Umbilical cord (tissue), 2 donors: Measurements from ENCODE around the gene PAWR. TPM values are rescaled to one million over a fixed set of nuclear protein-coding genes. Genes with fewer than 3 reads are reported as not detected.
A peak's percentile ranks its signal among the peaks of the same experiment; 100 is the strongest.
"Not testable (repeated sequence)": the region's sequence is repeated elsewhere in the genome, so short reads cannot be mapped to it uniquely, and the experiment has no call there.

Experiments
- DNase-seq: peaks from one replicate; pipeline ENCODE4 v3.0.0-alpha.2; 2015; ENCODE audit warnings: low spot score
- total RNA-seq: library from RNA; depleted of rRNA; stranded (reverse); fragments of >200 nt; gene quantifications from one replicate; pipeline ENCODE4 v1.2.3, GENCODE V29; 2014; ENCODE audit warnings: low replicate concordance; ENCODE audit not compliant: insufficient read depth

The PAWR gene
- total RNA-seq, 1 donor from 2014 or later: 81.9 TPM

DNA sequence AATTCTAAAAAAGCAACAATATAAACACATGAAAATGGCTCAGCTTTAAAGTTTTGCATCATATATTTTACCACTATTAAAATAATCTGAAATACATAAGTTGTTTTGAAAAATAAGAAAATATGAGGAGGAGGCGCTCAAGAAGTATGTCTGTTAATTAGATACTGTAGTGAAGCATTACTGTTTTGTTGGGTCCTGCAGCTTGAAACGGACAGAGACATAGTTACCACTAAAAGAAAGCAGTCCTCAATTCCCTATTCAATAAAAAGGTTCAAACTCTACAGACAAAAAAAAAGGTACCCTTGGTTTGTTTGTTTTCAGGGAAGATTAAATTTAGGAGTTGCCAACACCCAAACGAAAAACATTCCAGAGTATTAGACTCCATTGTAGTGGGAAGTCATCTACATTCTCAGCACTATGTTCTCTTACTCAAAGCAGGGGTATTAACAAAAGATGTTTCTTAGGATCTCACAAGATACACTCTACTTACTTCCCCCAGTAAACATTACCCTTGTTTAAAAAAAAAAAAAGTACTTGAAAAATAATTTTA lies 3.0 kb downstream of the PAWR start:
- DNase-seq: no peak

GRCh38 chr12:79686171-79686570 lies 4.6 kb downstream of the PAWR start:
- no peak for DNase-seq

- no peak for DNase-seq
These were observed 5.7 kb downstream of the PAWR start for GRCh38 chr12:79685068-79685467.

- DNase-seq: not testable (repeated sequence)
These were observed 6.4 kb downstream of the PAWR start for GRCh38 chr12:79684338-79684737.

DNA sequence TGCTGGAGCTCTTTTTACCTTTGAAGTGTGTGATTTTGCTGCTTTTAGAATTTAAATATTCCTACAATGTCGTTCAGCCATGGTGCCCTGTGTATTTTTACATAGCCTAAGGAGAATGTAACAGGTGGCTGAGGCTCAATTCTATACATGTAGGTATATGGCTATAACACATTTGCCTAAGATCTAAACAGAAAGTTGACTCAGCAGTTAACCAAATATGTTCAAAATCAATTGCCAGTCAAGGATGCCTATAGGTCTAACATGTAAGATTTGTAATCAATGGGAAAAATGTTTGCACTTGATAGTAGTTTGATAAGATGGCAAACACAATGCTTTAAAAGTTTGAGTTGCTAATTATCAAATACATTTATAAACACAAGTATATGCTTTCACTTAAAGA lies 8.2 kb downstream of the PAWR start:
- DNase-seq: no peak

DNA sequence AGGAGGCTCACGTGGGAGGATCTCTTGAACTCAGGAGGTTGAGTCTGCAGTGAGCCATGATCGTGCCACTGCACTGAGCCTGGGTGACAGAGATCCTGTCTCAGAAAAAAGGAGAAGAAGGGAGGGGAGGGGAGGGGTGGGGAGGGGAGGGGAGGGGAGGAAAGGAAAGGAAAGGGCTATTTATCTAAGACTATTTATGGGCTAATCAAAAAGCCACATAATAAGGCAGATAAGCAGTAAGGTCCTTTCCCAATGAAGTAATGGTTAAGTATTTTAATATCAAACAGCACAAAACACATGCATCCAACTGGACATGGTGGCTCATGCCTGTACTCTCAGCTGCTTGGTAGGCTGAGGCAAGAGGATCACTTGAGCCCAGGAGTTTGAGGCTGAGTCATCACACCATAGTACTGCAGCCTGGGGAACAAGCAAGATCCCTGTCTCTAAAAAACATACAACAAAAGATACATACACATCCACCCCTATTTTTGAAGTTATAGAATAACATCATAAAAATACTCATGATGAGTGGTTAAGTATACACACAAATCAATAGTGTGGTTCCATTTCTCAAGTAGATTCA lies 9.7 kb downstream of the PAWR start:
- DNase-seq: no peak

GRCh38 chr12:79680051-79680450 lies 10.7 kb downstream of the PAWR start:
- DNase-seq: no peak

GRCh38 chr12:79678306-79678705 lies 12.5 kb downstream of the PAWR start:
- no peak for DNase-seq

DNA sequence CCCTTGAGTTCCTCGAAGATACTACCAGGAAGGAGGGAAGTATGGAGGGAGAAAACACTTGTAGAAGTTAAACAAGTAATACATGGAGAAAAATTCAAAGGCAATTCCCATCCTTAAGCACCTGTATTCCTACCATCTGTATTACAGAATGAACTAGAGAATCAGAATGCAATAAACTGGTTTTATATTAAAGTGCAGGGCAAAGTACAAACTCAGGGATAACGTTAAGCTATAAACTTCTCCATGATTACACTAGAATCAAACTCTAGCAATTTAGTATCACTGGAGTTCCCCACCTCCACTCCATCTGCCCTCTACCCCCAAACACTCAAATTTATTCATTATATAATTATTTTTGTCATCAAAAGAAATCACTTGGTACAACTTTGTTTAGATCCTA lies 13.1 kb downstream of the PAWR start:
- DNase-seq: no peak

GRCh38 chr12:79676579-79676978 lies 14.2 kb downstream of the PAWR start:
- DNase-seq: no peak

DNA sequence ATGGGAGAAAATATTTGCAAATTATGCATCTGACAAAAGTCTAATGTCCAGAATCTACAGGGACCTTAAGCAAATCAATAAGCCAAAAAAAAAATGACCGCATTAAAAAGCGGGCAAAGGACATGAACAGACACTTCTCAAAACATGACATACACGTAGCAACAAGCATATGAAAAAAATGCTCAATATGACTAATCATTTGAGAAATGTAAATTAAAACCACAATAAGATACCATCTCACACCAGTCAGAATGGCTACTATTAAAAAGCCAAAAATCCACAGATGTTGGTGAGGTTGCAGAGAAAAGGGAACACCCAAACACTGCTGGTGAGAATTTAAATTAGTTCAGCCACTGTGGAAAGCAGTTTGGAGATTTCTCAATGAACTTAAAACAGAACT lies 16.1 kb downstream of the PAWR start:
- no peak for DNase-seq

- DNase-seq: no peak
These were observed 17.4 kb downstream of the PAWR start for GRCh38 chr12:79673354-79673753.

DNA sequence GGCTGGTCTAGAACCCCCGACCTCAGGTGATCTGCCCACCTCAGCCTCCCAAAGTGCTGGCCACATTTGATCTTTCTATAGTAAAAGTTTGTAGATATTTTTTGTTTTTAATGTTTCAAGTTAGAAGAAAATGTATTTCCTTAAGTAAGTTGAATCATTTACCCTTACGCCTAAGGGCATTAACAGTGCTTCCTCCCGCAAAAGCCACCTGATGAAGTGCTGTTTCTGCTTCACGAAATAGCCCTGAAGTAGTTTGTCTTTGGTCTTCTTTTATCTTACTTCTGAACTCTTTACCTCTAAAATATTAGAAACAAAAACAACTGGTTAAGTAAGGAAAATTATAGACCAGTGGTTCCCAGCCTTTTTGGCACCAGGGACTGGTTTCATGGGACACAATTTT lies 22.7 kb downstream of the PAWR start:
- no peak for DNase-seq

GRCh38 chr12:79665212-79665887 lies 25.4 kb downstream of the PAWR start:
- peak; percentile 87 for DNase-seq

DNA sequence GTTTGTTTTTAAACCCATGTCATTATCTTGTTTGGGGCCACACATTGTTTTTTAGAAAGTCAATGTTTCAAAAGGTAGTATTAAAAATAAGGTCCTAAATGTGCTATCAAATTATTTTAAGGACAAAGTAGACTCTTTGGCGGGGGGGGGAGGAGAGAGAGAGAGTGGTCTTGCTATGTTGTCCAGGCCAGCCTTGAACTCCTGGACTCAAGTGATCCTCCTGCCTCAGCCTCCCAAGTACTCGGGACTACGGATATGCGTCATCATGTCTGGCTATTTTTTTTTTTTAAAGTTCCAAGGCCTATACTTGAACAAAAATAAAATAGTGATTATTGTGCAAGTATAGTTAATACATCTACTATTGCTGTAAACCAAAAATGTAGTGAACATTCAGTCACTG lies 26.2 kb downstream of the PAWR start:
- no peak for DNase-seq

DNA sequence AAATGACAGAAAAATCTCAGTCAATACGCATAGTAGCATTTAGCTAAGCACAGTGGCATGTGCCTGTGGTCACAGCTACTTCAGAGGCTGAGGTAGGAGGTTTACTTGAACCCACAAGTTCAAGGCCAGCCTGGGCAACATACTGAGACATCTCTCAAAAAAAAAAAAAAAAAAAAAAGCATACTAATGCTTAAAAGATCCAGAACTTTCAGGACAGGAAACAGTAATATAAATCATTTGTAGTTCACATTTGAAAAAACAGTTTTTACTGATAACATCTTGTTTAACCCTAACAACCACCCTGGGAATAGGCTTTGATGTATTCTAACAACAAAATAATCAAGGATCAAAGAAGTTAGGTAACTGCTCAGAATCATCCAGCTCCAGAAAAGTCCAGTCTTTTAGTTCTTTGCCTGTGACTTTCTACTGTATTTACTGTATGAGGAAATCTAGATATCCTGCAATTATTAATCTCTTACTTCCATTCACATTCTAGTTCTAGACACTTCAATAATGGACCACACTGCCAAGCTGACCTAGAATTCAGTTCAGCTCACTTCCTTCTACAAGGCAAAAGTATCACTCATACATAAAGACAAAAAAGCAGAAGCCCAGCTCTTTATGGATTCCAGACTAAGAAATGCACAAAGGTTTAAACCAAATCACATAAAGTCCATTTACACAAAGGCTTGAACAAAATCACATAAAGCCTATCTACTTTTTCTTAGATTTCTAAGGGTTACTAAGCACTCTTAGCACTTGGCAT lies 28.5 kb downstream of the PAWR start:
- DNase-seq: no peak

- no peak for DNase-seq
These were observed 29.1 kb downstream of the PAWR start for GRCh38 chr12:79661629-79662028.

GRCh38 chr12:79659961-79660431 lies 30.8 kb downstream of the PAWR start:
- DNase-seq: peak; percentile 10

DNA sequence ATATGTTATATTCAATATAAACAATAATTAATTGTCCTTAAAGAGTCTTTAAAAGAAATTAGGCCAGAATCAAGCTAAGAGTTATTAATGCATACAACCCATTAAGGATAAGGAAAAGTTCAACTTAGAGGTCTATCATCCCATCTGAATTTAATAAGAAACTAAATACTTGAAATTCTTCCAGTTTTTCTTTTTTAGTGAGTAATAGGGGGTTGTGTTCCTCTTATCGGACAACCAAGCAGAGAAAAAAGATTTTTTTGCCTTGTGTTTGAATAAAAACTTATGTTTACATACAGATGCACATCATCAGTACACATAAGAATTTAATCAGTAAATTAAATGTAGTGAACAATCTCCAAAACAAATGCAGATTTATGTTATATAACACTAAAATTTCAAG lies 32.5 kb downstream of the PAWR start:
- peak; percentile 6 for DNase-seq

GRCh38 chr12:79657136-79657535 lies 33.6 kb downstream of the PAWR start:
- DNase-seq: no peak

GRCh38 chr12:79655036-79655435 lies 35.7 kb downstream of the PAWR start:
- DNase-seq: no peak

GRCh38 chr12:79652521-79652920 lies 38.2 kb downstream of the PAWR start:
- DNase-seq: no peak

DNA sequence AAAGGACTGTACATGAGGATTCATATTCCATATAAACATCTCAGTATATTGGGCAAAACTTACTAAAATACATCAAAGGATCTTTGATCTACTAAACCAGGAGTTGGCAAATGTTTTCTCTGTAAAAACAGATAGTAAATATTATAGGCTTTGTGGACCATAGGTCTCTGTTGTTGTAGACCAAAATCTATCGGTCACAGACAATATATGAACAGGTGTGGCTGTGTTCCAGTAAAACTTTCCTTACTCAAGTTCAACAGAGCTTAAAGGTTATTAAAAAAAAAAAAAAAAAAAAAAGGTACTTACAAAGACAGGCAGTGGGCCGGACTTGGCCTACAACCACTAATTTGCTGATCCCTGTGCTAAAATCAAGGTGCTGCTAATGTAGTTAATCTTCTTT lies 40.3 kb downstream of the PAWR start:
- DNase-seq: no peak
